GM04504 (cell line): ENCODE results near the gene ZNF223.

Experiments
- DNase-seq: peaks from one replicate; pipeline ENCODE4 v3.0.0-alpha.2; 2012; ENCODE audit warnings: low read depth

The ZNF223 gene

DNA sequence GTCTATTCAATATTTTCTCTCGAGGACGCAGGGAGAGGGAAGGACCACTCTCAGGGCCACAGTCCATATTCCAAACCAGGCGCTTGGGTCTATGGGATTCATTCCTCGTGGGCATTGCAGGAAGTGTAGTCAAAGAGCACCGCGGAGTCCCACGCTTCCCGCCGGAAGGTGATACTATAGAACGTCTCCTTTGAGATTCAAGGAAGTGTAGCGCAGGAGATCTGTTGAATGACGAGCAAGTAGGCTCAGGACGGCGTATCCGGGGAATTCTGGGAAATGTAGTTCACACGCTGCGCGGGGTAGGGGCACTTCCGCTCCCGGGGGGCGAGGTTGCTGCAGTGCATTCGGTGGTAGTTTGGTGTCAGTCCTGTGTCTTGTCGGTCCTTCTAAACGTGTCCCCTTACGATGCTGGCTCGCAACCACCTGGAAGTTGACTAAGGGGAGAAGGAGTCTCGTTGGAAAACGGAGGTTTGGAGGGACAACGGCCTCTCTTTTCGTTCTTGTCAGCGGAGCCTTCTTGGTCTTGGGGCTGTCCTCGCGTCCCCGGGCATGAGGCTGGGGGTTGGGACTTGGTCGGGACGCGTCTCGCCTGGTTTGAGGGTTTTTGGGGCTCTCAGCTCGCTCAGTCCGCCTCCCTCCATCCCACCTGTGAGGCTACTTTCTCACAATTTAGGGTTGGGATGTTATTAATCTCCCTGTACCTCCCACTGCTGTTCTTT, 20.1 kb downstream of the ZNF223 start, which contains the start of gene ZNF284:
ZNF284 (plus strand) TSS at position 336 of the 719 bp plus-strand sequence. CDS start 4,231 bp downstream, outside the sequence.
- peak; percentile 64 for DNase-seq

DNA sequence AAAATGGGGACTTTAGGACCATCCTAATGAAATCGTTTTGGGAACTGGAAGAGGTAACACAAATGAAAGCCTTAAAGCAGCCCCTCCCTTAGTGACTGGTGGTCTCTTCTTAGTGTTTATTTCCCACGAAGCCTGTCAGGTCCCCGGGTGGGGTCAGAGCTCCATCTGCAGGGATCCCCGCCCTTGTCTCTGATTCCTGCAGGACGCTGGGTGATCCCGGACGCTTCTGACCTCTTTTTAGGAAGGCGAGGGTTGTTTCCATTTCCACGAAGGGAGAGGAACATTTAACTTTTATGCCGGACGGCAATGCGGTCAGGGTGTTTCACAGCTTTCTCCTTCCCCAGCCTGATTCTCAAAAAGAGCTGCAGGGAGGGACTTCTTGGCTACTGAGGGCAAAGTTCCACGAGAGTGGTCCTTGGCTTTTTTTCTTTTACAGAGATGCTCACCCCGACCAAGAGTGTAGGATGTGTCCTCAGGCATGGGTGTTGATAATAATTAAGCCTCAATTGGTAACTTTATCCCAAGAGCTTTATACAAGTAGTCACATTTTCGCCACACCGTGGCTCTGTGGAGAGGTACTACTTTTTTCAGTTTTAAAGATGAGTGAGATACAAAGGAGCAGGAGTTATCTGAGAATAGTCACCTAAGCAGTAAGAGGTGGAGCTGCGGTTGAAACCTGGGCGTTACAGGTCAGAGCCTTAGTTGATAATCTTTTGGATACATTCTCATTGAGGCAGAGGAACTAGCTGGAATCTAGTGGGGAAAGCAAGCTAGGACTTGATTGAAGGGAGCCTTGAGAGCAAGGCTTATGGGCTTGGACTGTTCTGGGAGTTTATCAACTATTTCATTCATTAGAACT, 20.9 kb downstream of the ZNF223 start:
- DNase-seq, result no peak

DNA sequence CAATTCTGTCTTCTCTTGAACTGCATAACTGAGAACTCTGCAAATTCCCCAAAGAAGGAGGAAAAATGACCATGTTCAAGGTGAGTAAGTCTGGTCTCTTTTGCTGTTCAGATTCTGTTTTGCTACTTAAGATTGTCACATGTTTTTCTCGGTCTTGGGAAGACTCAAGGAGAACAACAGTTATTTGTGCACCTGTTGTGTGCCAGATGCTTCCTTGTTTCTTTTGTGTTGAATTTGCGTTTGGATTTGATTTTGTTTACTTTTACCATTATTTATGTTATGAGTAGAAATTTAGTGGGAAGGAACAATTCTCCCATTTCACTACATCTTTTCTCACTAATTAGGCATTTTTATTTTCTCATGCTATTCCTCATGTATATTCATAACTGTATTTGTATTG, 24.5 kb downstream of the ZNF223 start:
- DNase-seq, result no peak

- no peak for DNase-seq
Observed at GRCh38 chr19:44092108-44092507, 40.3 kb downstream of the ZNF223 start.

DNA sequence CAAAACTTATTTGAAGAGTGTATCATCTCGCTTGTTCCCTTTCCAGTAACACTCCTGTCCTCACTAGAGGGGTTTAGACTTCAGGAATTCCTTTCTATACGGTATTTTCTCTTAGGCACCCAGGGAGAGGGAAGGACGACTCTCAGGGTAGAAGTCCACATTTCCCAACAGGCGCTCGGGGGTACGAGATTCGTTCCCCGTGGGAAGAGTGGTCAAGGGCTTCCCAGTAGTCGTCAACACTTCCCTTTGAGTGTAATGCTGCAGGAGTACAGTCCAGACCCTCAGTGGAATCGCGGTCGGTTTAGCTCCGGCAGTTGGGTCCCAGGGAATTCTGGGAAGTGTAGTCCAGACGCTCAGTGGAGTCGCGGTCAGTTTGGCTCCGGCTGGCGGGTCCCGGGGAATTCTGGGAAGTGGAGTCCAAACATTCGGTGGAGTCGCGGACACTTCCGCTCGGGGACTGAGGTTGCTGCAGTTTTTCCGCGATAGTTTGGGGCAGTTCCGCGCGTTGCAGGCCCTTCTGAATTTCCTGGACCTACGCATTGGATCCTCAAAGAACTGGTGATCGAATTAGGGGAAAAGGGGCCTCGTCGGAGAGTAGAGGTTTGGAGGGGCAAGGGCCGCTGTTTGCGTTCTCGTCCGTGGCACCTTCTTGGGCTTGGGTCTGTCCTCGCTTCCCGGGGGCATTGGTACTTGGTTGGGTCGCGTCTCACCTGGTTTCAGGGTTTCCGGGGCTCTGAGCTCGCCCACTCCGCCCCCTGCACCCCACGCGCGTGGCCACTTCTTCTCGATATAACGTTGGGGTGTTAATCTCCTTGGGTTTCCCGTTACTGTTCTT, 42.3 kb downstream of the ZNF223 start, which contains the start of gene ZNF224:
ZNF224 (plus strand) TSS at position 431 of the 835 bp plus-strand sequence. CDS start 3,513 bp downstream, outside the sequence.
- peak; percentile 82 for DNase-seq

GRCh38 chr19:44107751-44108150, 55.9 kb downstream of the ZNF223 start:
- no peak for DNase-seq

DNA sequence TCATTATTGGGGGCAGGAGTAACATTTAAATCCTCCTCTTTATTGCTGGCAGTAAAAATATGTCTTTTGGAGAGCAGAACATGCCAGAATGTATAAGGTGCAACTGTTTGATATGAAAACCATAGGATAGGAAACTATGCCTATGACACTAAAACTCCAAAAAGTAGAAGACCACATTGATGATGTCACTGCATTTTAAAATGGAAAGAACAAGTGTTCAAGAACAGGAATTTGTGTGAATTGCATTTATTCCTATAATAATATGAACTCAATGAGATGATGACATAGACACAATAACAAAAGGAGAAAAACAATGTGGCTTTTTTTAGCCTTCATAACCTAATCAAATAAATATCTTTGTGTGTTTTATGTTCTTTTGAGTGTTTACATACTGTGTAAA, 57.6 kb downstream of the ZNF223 start:
- DNase-seq, result no peak

DNA sequence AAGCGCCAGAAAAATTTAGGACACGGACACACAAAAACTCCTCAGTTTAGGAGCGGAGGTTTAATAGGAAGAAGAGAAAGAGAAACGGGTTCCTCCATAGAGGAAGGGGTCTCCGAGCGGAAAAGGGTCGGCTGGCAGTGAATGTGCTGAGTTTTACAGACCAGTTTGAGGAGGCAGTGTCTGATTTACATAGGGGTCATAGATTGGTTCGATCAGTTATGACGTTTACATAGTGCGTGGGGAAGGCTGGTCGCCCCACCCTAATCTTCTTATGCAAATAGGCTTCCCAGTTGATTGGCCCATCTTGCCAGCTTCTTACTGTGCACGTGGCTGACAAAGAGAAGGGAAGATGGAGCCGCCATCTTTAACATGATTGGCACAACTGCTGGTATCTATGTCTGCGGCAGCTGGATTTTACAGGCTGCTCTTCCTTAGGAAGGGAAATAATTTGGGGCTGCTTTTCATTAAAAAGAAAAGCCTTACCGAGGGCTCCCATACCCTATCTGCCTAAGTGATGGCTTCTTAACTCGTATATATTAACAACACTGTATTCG, 60.2 kb downstream of the ZNF223 start:
- DNase-seq, result no peak

DNA sequence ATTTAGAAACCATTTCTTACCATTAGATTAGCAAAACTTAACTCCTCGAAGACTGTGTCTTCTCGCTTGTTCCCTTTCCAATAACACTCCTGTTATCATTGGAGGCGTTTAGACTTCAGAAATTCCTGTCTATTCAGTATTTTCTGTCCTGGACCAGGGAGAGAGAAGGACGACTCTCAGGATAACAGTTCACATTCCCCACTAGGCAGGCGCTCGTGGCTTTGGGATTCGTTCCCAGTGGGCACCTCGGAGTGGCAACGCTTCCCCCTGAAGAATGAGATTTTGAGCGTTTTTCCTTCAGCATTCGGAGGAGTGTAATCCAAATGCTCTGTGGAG, 60.9 kb downstream of the ZNF223 start:
- no peak for DNase-seq

DNA sequence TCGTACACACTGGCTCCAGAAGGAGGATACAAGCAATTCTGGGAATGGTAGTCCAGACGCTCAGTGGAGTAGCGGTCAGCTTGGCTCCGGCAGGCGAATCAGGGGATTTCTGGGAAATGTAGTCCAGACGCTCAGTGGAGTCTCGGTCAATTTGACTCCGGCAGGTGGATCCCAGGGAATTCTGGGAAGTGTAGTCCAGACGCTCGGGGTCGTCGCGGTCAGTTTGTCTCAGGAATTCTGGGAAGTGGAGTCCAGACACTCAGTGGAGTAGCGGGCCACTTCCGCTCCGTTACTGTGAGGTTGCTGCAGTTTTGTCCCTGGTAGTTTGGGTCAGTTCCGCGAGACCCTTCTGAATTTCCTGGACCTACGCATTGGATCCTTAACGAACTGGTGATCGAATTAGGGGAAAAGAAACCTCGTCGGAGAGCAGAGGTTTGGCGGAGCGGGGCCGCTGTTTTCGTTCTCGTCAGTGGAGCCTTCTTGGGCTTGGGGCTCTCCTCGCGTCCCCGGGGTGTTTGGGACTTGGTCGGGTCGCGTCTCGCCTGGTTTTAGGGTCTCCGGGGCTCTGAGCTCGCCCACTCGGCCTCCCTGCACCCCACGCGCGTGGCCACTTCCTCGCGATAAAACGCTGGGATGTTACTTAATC, 61.4 kb downstream of the ZNF223 start, which contains the start of gene ZNF225:
ZNF225 (plus strand) TSS at position 262 of the 646 bp plus-strand sequence. CDS start 2,429 bp downstream, outside the sequence.
- peak; percentile 98 for DNase-seq

GRCh38 chr19:44113784-44114390, 62.1 kb downstream of the ZNF223 start:
- DNase-seq, result no peak
